NCI-H1092 (cell line): ENCODE results near the gene FREM3.
"Not testable (repeated sequence)": the region's sequence is repeated elsewhere in the genome, so short reads cannot be mapped to it uniquely, and the experiment has no call there.

ENCODE experiments used
- DNase-seq: peaks from one replicate; lab custom pipeline; 2025; lab: John Stamatoyannopoulos, UW

FREM3 gene

DNA sequence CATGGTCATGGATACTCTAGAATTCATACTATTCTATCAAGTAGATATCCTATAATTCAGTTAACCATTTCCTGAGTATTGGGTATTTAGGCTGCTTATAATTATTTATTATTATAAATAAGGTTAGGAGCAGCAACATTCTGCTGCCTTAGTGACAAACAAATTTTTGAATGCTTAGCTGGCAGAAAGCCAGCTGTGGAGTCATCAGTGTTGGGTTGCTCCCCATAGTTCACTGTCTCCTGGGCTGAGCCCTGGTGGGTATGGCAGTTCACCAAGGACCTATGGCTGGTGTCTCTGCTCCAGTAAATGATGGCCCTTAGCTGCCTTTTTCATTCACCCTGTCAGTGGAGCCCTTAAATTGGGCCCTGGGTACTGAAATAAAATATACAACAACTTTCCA, 125.1 kb downstream of the FREM3 start:
- DNase-seq: no peak

DNA sequence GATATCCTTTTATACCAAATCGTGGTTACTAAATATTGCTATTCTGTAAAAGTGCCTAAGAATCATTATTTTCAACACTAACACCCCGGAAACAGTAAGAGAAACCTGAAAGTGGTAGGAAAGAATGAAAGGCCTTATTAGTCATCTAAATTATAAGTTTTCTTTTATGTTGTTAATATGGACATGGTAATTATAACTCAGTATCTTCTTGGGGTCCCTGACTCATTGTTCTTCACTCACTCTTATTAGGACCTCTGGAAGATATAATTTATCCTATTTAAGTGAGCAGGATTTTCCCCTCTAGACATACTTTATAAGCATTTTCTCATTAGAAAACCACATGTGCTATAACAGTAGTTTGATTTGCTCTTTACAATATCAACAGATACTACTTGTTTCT, 136.0 kb downstream of the FREM3 start:
- no peak for DNase-seq

DNA sequence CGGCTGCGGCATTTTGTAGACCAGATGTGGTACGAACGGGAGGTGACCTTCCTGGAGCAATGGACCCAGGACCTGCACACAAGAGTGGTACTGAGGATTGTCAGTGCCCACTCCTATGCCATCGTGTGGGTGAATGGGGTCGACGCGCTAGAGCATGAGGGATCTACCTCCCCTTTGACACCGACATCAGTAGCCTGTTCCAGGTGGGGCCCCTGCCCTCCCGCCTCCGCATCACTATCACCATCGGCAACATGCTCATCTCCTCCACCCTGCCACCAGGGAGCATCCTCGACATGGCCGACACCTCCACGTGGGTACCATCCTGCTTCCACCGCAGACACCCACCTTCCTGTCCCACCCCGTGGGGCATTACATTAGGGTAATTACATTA, 140.7 kb downstream of the FREM3 start:
- no peak for DNase-seq

DNA sequence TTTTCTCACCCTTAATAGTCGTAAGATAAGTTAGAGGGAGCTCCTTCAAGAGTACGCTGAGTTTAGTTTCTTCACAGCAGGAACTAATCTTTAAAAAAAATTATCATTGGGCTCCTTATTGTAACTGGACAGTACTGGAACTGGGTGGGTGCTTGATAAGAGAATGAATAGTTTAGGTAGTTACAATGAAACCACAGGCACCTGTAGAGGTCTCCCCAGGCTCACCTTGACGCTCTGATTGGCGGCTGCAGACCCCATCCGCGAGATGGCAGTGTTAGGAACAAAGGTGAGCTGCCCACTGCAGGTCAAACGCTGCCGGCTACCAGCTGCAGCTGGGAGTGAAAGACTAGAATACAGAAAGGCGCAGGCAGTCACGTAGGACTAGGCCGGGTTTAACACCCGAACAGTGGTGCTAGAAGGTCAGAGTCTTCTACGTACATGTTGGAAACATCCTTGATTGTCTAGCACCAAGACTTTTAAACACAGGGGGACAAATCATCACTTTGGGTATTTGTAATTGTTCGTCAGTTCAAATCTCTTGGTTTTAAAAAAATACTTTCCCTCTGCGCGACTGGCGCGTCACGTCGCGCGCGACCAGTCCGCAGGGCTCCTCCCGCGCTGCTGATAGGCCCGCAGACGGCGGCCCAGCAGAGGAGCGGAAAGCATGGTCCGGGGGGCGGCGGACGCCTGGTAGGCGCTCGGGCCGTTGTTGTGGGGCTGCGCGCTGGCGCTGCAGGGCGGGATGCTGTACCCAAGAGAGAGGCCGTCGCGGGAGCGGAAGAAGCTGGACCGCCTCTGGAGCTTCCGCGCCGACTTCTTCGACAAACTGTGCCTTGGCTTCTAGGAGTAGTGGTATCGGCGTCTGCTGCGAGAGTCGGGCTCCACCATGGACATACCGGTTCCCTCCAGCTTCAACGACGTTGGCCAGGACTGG, 141.4 kb downstream of the FREM3 start:
- peak; percentile 77 for DNase-seq

DNA sequence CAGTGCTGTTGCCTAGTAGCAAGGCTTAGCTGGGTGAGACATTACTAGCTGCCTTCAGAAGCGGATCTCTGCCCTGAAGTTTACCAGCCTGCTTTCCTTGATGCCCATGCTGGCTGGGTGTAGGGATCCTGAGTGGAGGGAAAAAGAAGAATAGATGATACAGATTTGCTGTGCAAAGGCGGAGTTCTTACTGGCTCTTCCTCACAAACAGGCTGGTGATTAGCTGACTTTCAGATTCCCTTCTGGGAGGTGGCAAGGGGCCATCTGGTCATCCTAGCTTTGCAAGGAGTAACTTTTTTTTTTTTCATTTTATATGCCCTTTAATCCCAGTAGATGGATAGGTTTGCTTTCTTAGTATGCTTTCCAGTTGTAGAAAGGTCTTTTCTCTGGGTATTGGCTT, 142.2 kb downstream of the FREM3 start:
- no peak for DNase-seq

DNA sequence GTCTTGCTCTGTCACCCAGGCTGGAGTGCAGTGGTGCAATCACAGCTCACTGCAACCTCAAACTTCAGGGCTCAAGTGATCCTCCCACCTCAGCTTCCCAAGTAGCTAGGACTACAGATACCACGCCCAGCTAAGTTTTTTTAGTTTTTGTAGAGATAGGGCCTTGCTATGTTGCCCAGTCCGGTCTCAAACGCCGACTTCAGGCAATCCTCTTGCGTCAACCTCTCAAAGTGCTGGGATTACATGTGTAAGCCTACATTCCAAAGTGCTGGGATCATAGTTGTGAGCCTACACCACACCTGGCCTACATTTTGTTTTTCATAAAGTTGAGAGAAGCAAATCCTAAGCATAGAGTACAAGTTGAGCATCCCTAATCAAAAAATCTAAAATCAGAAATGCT, 144.8 kb downstream of the FREM3 start:
- DNase-seq: no peak

DNA sequence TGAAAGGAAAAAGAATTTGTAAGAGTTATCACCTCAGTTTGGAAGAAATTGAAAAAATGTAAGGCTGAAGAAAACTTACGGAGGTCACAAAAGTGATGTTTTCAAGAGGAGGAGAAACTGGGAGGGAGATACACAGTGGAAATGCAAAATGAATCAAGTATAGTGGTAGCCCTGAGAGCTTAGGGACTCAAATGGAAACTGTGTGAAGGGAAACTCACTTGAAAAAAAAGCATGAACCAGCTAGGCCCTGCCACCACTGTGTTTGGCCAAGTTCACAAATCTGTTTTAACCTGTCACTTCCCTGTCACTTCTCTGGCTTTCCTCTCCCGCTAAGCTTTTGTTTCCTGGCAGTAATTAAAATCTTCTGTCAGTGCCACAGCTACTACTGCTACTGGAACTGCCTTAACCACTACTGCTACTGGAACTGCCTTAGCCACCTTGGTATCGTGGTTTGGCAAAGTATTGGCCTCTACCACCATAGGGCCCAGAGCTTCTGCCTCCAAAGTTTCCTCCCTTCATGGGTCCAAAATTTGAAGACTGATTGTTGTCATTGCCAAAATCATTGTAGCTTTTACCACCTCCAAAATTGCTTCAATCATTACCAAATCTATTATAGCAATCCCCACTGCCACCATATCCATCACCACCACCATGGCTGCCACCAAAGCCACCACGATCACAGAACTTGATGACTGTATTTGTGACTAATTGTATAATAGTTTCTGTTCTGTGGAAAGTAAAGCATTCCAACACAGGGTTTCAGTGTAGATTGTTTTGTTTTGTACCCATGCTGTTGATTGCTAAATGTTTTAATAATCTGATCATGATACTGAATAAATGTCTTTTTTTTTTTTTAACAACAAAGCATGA, 145.5 kb downstream of the FREM3 start:
- no peak for DNase-seq

DNA sequence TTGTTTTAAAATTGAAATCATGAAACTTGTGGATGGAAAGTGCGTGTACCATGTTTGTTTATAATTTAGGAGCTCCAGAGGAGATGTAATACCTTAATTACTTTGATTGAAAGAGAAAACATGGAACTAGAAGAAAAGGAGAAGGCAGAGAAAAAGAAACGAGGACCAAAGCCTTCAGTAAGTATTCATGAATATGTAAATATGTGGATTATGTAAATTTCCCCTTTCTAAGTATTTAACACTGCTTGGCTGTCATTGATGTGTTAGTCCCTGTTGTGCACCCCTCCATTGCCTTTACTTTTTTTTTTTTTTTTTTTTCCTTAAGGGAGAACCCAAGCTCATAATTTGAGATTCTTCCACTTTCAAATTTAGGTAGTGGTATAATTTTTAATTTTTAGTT, 150.5 kb downstream of the FREM3 start:
- no peak for DNase-seq

DNA sequence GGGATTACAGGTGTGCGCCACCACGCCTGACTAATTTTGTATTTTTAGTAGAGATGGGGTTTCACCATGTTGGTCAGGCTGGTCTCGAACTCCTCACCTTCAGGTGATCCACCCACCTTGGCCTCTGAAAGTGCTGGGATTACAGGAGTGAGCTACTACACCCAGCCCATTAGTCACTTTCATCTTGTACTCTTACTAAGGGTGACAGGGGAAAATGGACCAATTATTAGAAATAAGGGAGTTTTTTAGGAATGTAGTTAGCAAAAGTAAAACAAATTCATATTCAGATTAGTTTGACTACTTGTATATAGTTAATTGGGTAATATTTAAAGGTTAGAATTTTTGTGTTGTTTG, 160.8 kb downstream of the FREM3 start:
- DNase-seq: no peak

DNA sequence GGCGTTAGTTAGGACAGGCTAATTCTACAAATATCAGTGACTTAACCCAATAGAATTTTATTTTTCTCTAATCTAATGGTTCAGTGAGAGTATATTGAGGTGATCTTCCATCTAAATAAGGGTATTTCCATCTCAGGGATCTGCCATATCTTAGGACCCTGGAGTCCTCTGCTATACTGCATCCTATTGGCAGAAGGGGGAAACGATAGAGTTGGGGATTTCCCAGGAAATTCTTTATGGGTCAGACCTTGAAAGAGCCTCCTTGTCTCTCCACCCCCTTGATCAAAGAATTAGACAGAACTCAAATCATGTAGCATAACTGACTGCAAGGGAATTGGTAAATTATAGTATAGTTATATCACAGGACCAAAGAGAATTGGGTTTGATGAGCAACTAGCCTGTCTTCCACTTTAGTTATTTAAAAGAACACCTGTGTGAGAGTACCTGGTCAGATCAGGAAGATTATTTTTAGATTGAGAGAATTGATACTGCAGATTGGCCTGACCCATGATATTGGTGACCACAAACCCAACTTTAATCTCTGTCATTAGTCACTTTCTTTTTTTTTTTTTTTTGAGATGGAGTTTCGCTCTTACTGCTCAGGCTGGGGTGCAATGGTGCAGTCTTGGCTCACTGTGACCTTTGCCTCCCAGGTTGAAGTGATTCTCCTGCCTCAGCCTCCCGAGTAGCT, 161.4 kb downstream of the FREM3 start:
- no peak for DNase-seq

DNA sequence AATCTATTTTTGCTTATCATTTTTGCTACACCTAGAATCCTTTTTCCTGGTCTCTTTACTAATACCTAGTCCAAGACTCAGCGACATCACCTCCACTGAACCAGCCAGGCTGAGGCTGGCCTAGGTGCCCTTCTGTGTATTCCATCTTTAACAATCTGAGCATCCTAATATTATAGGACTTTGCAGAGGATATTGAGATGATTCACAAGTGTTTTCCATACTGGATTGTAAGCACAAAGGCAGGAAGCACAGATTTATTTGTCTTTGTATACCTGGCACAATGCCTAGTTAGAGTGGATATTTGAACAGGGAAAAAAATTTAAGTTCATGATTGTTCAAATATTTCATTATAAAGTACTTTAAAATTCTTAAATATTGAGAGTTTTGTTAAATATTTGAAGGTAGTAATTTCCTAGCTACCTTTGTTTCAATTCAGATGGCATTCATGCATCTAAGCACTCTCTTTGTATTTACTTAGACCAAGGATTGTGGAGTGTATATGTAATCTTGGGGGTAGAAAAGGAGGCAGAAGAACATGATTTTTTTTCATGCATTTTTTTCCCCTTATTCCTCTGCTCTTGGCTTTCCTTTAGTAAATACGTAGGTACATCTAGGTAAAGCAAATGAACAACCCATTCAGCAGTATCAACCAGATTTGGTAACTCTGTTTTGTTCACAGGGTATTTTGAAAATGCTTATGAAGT, 168.5 kb downstream of the FREM3 start:
- no peak for DNase-seq

DNA sequence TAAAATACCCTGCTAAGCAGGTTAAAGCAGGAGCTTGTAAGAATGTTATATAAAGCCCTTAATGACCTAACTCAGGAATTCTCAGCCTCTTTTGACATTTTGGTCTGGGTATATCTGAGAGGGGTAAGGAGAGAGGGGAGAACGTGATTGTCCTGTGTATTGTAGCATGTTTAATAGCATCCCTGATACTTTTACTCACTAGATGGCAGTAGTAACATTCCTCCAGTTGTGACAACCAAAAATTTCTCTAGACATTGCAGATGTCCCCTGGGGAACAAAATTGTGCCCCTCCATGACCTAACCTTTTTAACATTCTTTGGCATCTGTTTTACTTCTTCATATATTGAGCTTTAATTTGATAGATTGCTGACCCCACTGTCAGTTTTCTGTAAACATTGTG, 169.1 kb downstream of the FREM3 start:
- DNase-seq: no peak

DNA sequence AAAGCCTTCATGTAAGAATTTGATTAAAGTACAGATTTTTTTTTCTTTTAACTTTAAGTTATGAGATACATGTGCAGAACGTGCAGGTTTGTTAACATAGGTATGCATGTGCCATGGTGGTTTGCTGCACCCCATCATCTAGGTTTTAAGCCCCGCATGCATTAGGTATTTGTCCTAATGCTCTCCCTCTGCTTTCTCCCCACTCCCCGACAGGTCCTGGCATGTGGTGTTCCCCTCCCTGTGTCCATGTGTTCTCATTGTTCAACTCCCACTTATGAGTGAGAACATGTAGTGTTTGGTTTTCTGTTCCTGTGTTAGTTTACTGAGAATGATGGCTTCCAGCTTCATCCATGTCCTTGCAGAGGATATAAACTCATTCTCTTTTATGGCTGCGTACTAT, 172.4 kb downstream of the FREM3 start:
- not testable (repeated sequence) for DNase-seq
